AG08395 (cell line): ENCODE results near the gene NAXD.
"Not testable (repeated sequence)": the region's sequence is repeated elsewhere in the genome, so short reads cannot be mapped to it uniquely, and the experiment has no call there.

Experiments used
- DNase-seq: peaks from one replicate; pipeline ENCODE4 v3.0.0; 2012; ENCODE audit warnings: mixed read lengths, low spot score

NAXD gene

GRCh38 chr13:110644892-110645521 lies 29.7 kb downstream of the NAXD start:
- DNase-seq, result peak; percentile 69

- no peak for DNase-seq
These were observed 30.4 kb downstream of the NAXD start for GRCh38 chr13:110645750-110646149.

GRCh38 chr13:110646442-110647364 lies 31.4 kb downstream of the NAXD start:
- DNase-seq, result no peak

GRCh38 chr13:110647365-110647737 lies 32.0 kb downstream of the NAXD start:
- no peak for DNase-seq

- DNase-seq, result no peak
These were observed 32.9 kb downstream of the NAXD start for GRCh38 chr13:110648146-110648819.

GRCh38 chr13:110648848-110649421 lies 33.6 kb downstream of the NAXD start:
- no peak for DNase-seq

- no peak for DNase-seq
These were observed 34.2 kb downstream of the NAXD start for GRCh38 chr13:110649551-110649950.

- no peak for DNase-seq
These were observed 35.1 kb downstream of the NAXD start for GRCh38 chr13:110650436-110650835.

- no peak for DNase-seq
These were observed 35.9 kb downstream of the NAXD start for GRCh38 chr13:110651271-110651670.

- no peak for DNase-seq
These were observed 36.4 kb downstream of the NAXD start for GRCh38 chr13:110651726-110652230.

- DNase-seq, result no peak
These were observed 36.9 kb downstream of the NAXD start for GRCh38 chr13:110652231-110652730.

GRCh38 chr13:110652764-110653163 lies 37.4 kb downstream of the NAXD start:
- no peak for DNase-seq

- DNase-seq, result no peak
These were observed 37.9 kb downstream of the NAXD start for GRCh38 chr13:110653271-110653670.

GRCh38 chr13:110653851-110654250 lies 38.5 kb downstream of the NAXD start:
- no peak for DNase-seq

GRCh38 chr13:110657196-110657595 lies 41.9 kb downstream of the NAXD start:
- no peak for DNase-seq

- DNase-seq, result not testable (repeated sequence)
These were observed 43.0 kb downstream of the NAXD start for GRCh38 chr13:110658218-110658911.

GRCh38 chr13:110661256-110661655 lies 45.9 kb downstream of the NAXD start:
- no peak for DNase-seq

- DNase-seq, result no peak
These were observed 46.7 kb downstream of the NAXD start for GRCh38 chr13:110662091-110662490.

- DNase-seq, result no peak
These were observed 47.6 kb downstream of the NAXD start for GRCh38 chr13:110662777-110663443.

GRCh38 chr13:110663491-110663890 lies 48.1 kb downstream of the NAXD start:
- DNase-seq, result no peak

GRCh38 chr13:110664041-110664440 lies 48.7 kb downstream of the NAXD start:
- no peak for DNase-seq
